HFFc6 (cell line): ENCODE measurements around the gene BCR. TPM values are rescaled to one million over a fixed set of nuclear protein-coding genes. Genes with fewer than 3 reads are reported as not detected.

ENCODE experiments used
- DNase-seq: peaks from one replicate; pipeline ENCODE4 v3.0.0-alpha.2; 2018
- H3K27ac Mint-ChIP-seq: 2 replicates; pipeline ENCODE4 v1.8.0; 2020; ENCODE audit warnings: mild to moderate bottlenecking, mixed read lengths
- H3K27me3 Mint-ChIP-seq: 2 replicates; pipeline ENCODE4 v1.8.0; 2021; ENCODE audit warnings: mild to moderate bottlenecking, moderate library complexity, mixed read lengths; ENCODE audit not compliant: insufficient read depth
- H3K36me3 Mint-ChIP-seq: 2 replicates; pipeline ENCODE4 v1.8.0; 2021; ENCODE audit warnings: low read depth, mixed read lengths
- H3K4me1 Mint-ChIP-seq: 2 replicates; pipeline ENCODE4 v1.8.0; 2020; ENCODE audit warnings: low read depth, mixed read lengths
- H3K4me3 Mint-ChIP-seq: 2 replicates; pipeline ENCODE4 v1.8.0; 2020; ENCODE audit warnings: mild to moderate bottlenecking, moderate library complexity, mixed read lengths
- H3K9me3 Mint-ChIP-seq: 2 replicates; pipeline ENCODE4 v1.8.0; 2020; ENCODE audit warnings: mild to moderate bottlenecking, mixed read lengths
- CTCF ChIP-seq: fragments of 200-600 bp; sonication (generic); IDR thresholded peaks from 2 replicates; pipeline ENCODE4 v1.5.0; 2021; ENCODE audit warnings: antibody characterized with exemption, mild to moderate bottlenecking
- total RNA-seq, 6 experiments: library from RNA; stranded (reverse); fragmentation: NEBNext Ultra II Directional; extraction: Animal tissue kit (Norgen Biotek cat#: 25700); gene quantifications; 2 replicates in 1 of 6; 3 replicates in 5 of 6; pipeline ENCODE4 v1.2.3, GENCODE V29; 2021

The BCR gene
- total RNA-seq, 6 experiments from 2014 or later, result 28.0 to 41.3 (median 31.3) TPM

- no peak for DNase-seq
- peaks cover 49% of the 10 kb centered on the region for H3K4me1 Mint-ChIP-seq
- no peaks in the 10 kb centered on the region for H3K36me3 Mint-ChIP-seq
- peaks cover 3% of the 10 kb centered on the region for H3K27me3 Mint-ChIP-seq
- H3K4me3 Mint-ChIP-seq, result no peak overlapping the region
- H3K9me3 Mint-ChIP-seq, result no peaks in the 10 kb centered on the region
- TF ChIP-seq CTCF, result no peak
- peak overlapping the region; percentile 31; the same call in 1 of the 2 replicates for H3K27ac Mint-ChIP-seq
Observed at GRCh38 chr22:23248583-23248982, 68.3 kb downstream of the BCR start.

- H3K36me3 Mint-ChIP-seq, result no peaks in the 10 kb centered on the region
- no peak for DNase-seq
- no peaks in the 10 kb centered on the region for H3K9me3 Mint-ChIP-seq
Observed at GRCh38 chr22:23250056-23250784, 69.9 kb downstream of the BCR start.

GRCh38 chr22:23250785-23251363 is 70.6 kb downstream of the BCR start:
- no peak overlapping the region for H3K4me3 Mint-ChIP-seq
- H3K4me1 Mint-ChIP-seq, result peaks cover 26% of the 10 kb centered on the region
- H3K27me3 Mint-ChIP-seq, result peaks cover 3% of the 10 kb centered on the region
- H3K27ac Mint-ChIP-seq, result no peak overlapping the region
- H3K36me3 Mint-ChIP-seq, result no peaks in the 10 kb centered on the region
- no peak for DNase-seq
- H3K9me3 Mint-ChIP-seq, result no peaks in the 10 kb centered on the region
- no peak for TF ChIP-seq CTCF

More at GRCh38 chr22:23250056-23250784, 69.9 kb downstream of the BCR start:
- peaks cover 32% of the 10 kb centered on the region for H3K4me1 Mint-ChIP-seq
- H3K27ac Mint-ChIP-seq, result no peak overlapping the region
- TF ChIP-seq CTCF, result no peak
- no peak overlapping the region for H3K4me3 Mint-ChIP-seq
- H3K27me3 Mint-ChIP-seq, result peaks cover 3% of the 10 kb centered on the region

GRCh38 chr22:23251445-23252093 is 71.3 kb downstream of the BCR start:
- Mint-ChIP-seq H3K36me3 (no peaks in the 10 kb centered on the region), H3K27ac (no peak overlapping the region), H3K27me3 (peaks cover 3% of the 10 kb centered on the region), H3K4me3 (no peak overlapping the region), H3K9me3 (no peaks in the 10 kb centered on the region), H3K4me1 (peaks cover 21% of the 10 kb centered on the region)
- no peak for TF ChIP-seq CTCF
- DNase-seq, result peak; percentile 10

GRCh38 chr22:23253475-23254055 is 73.3 kb downstream of the BCR start:
- no peak overlapping the region for H3K27ac Mint-ChIP-seq
- DNase-seq, result no peak
- no peaks in the 10 kb centered on the region for H3K9me3 Mint-ChIP-seq

More at GRCh38 chr22:23253475-23254055, 73.3 kb downstream of the BCR start:
- no peak overlapping the region for H3K4me3 Mint-ChIP-seq
- peaks cover 3% of the 10 kb centered on the region for H3K27me3 Mint-ChIP-seq
- H3K36me3 Mint-ChIP-seq, result no peaks in the 10 kb centered on the region; the same call in 1 of the 2 replicates
- peaks cover 22% of the 10 kb centered on the region for H3K4me1 Mint-ChIP-seq
- TF ChIP-seq CTCF, result no peak
